GM12878 (cell line): ENCODE results near the gene MTMR3. TPM values are rescaled to one million over a fixed set of nuclear protein-coding genes. Genes with fewer than 3 reads are reported as not detected.

Experiments
- ATAC-seq: fragments of 200-7000 bp; cut with Tn5 transposase; 3 replicates; pipeline ENCODE4 v1.9.1; 2020; ENCODE audit warnings: mild to moderate bottlenecking, moderate library complexity
- BruUV-seq: library from RNA; stranded (reverse); fragments of 400-500 nt; replicated peaks from 2 replicates; lab custom pipeline; 2021; lab: Mats Ljungman, UMichigan
- CTCF ChIA-PET: fragments of 300-600 bp; sonication (Branson Sonifier 250); formaldehyde crosslinking; extraction: SDS; loops from one replicate; lab custom pipeline; 2021; ENCODE audit warnings: inconsistent platforms; lab: Yijun Ruan, JAX
- POLR2A ChIA-PET: fragments of 350-600 bp; formaldehyde crosslinking; extraction: SDS; loops from one replicate; lab custom pipeline; 2021; ENCODE audit warnings: inconsistent platforms; lab: Charles Lee
- RAD21 ChIA-PET: fragments of 300-600 bp; sonication (Branson Sonifier 250); formaldehyde crosslinking; loops from one replicate; lab custom pipeline; 2023; ENCODE audit warnings: antibody characterized with exemption; ENCODE audit not compliant: unreplicated experiment; lab: Charles Lee
- SMC1A ChIA-PET: fragments of 300-600 bp; sonication (Branson Sonifier 250); formaldehyde crosslinking; loops from one replicate; lab custom pipeline; 2023; ENCODE audit not compliant: unreplicated experiment, uncharacterized antibody; lab: Charles Lee
- DNase-seq: peaks from one replicate; pipeline ENCODE4 v3.0.0-alpha.2; 2011; ENCODE audit warnings: low read depth, low spot score
- FAIRE-seq: peaks from 3 replicates; lab custom pipeline; 2011; peaks lifted over from hg19 to GRCh38; lab: Jason Lieb, UNC
- H2AFZ ChIP-seq: 2 replicates; pipeline ENCODE4 v1.6.0; 2011; ENCODE audit warnings: low read depth, low read length, control low read depth; ENCODE audit not compliant: control insufficient read depth
- H3K27ac ChIP-seq: 2 replicates; pipeline ENCODE4 v1.5.1; 2011; ENCODE audit warnings: control low read depth; ENCODE audit not compliant: control insufficient read depth, insufficient read depth
- H3K27me3 ChIP-seq, 2 experiments: replicated peaks in 1 of 2; 2 replicates each; pipeline versions ENCODE4 v1.6.0 to v1.6.1; 2011; ENCODE audit warnings: low read length in 1 of 2; ENCODE audit not compliant: control insufficient read depth in 2 of 2, insufficient read depth in 2 of 2
- H3K36me3 ChIP-seq, 2 experiments: 2 replicates each; pipeline ENCODE4 v1.5.1; 2011; ENCODE audit warnings: low read length in 1 of 2; ENCODE audit not compliant: control insufficient read depth in 2 of 2, insufficient read depth in 2 of 2
- H3K4me1 ChIP-seq: 2 replicates; pipeline ENCODE4 v1.6.1; 2011; ENCODE audit warnings: mild to moderate bottlenecking, low read length, moderate library complexity, mixed read lengths; ENCODE audit not compliant: control insufficient read depth, insufficient read depth
- H3K4me2 ChIP-seq: 2 replicates; pipeline ENCODE4 v1.6.0; 2011; ENCODE audit warnings: control low read depth; ENCODE audit not compliant: control insufficient read depth, insufficient read depth
- H3K4me3 ChIP-seq: fragments of 200-600 bp; sonication (generic); 2 replicates; pipeline ENCODE4 v1.5.1; 2016
- H3K79me2 ChIP-seq: 2 replicates; pipeline ENCODE4 v1.6.0; 2011; ENCODE audit warnings: low read length; ENCODE audit not compliant: control insufficient read depth, insufficient read depth
- H3K9ac ChIP-seq: 2 replicates; pipeline ENCODE4 v1.8.0; 2011; ENCODE audit warnings: low read length, control low read depth, mixed read lengths; ENCODE audit not compliant: control insufficient read depth, insufficient read depth
- H3K9me3 ChIP-seq: replicated peaks from 3 replicates; pipeline ENCODE4 v1.5.1; 2011; ENCODE audit warnings: mild to moderate bottlenecking, low read length; ENCODE audit not compliant: control insufficient read depth, insufficient read depth
- H4K20me1 ChIP-seq: 2 replicates; pipeline ENCODE4 v1.6.0; 2011; ENCODE audit not compliant: control insufficient read depth, insufficient read depth
- CEBPZ ChIP-seq: fragments of 150-350 bp; IDR thresholded peaks from 2 replicates; pipeline ENCODE4 v1.6.1; 2016; ENCODE audit warnings: low read depth, low read length
- HDAC6 ChIP-seq: fragments of 200-600 bp; sonication (generic); IDR thresholded peaks from one replicate; pipeline ENCODE4 v1.8.0; 2017; ENCODE audit warnings: antibody characterized with exemption; ENCODE audit not compliant: unreplicated experiment
- IRF5 ChIP-seq: fragments of 450-650 bp; IDR thresholded peaks from 2 replicates; pipeline ENCODE4 v1.6.1; 2017; ENCODE audit warnings: borderline replicate concordance
- POLR2AphosphoS5 ChIP-seq: IDR thresholded peaks from 2 replicates; pipeline ENCODE4 v1.6.1; 2011; ENCODE audit warnings: mild to moderate bottlenecking, low read length, inconsistent platforms
- RAD21 ChIP-seq: IDR thresholded peaks from 2 replicates; pipeline ENCODE4 v1.6.1; 2011; ENCODE audit warnings: mild to moderate bottlenecking, low read depth, low read length, moderate library complexity; ENCODE audit not compliant: insufficient read depth
- RELB ChIP-seq: fragments of 450-650 bp; IDR thresholded peaks from 2 replicates; pipeline ENCODE4 v1.6.1; 2017; ENCODE audit warnings: low read depth, mild to moderate bottlenecking, moderate library complexity
- SMAD5 ChIP-seq: IDR thresholded peaks from 2 replicates; pipeline ENCODE4 v1.6.1; 2016; ENCODE audit warnings: antibody characterized with exemption, low read depth
- SP1 ChIP-seq: IDR thresholded peaks from one replicate; pipeline ENCODE4 v1.6.1; 2011; ENCODE audit warnings: low read depth, low read length
- SREBF1 ChIP-seq: IDR thresholded peaks from 2 replicates; pipeline ENCODE4 v1.6.1; 2012; ENCODE audit warnings: mild to moderate bottlenecking, low read length
- TAF1 ChIP-seq: IDR thresholded peaks from 2 replicates; pipeline ENCODE4 v1.6.1; 2011; ENCODE audit warnings: mild to moderate bottlenecking, low read depth, low read length, borderline replicate concordance
- ZBTB4 ChIP-seq: fragments of 450-650 bp; formaldehyde crosslinking; IDR thresholded peaks from 2 replicates; pipeline ENCODE4 v1.4.0; 2022; ENCODE audit warnings: mild to moderate bottlenecking, moderate library complexity
- ZNF207 ChIP-seq: fragments of 450-650 bp; IDR thresholded peaks from 2 replicates; pipeline ENCODE4 v1.6.1; 2014; ENCODE audit warnings: antibody characterized with exemption, mild to moderate bottlenecking, borderline replicate concordance
- ZNF24 ChIP-seq: fragments of 450-650 bp; IDR thresholded peaks from 2 replicates; pipeline ENCODE4 v1.6.1; 2017; ENCODE audit warnings: antibody characterized with exemption, mild to moderate bottlenecking
- WGBS: methylation state at CpG from one replicate; pipeline ENCODE4 v1.1.6; 2016; ENCODE audit warnings: low lambda C conversion rate; ENCODE audit not compliant: insufficient replicate concordance, insufficient coverage; ENCODE audit errors: missing lambda C conversion rate; 5-methylcytosine and 5-hydroxymethylcytosine counted together
- in situ Hi-C: fragments of 300-500 bp; cut with MboI; formaldehyde crosslinking; loops from 9 replicates; pipeline ENCODE4 v1.14.3; 2018; ENCODE audit warnings: mixed read lengths
- intact Hi-C: fragments of 100-400 bp; cut with micrococcal nuclease; formaldehyde crosslinking; loops from one replicate; pipeline ENCODE4 v1.14.2; 2022; ENCODE audit not compliant: unreplicated experiment
- polyA plus RNA-seq, 11 experiments: library from polyadenylated mRNA; depleted of rRNA in 4 of 11; unstranded in 6 of 11; stranded (reverse) in 5 of 11; fragments of >200 nt; fragmentation: Nextera tagmentation in 4 of 11; fragmentation: Illumina TruSeq in 1 of 11; extraction: Ambion mirVana in 4 of 11; extraction: Trizol in 1 of 11; gene quantifications; 1 replicate in 1 of 11; 2 replicates in 10 of 11; pipeline versions ENCODE4 v1.2.1 to v1.2.3, GENCODE V29; 2011 to 2016; ENCODE audit warnings: inconsistent platforms in 2 of 11, missing spikeins in 2 of 11, low read depth in 1 of 11
- total RNA-seq, 4 experiments: library from RNA; depleted of rRNA in 3 of 4; stranded (reverse); fragments of >200 nt in 3 of 4; fragmentation: Illumina TruSeq in 1 of 4; extraction: Trizol in 1 of 4; gene quantifications; 2 replicates each; pipeline versions ENCODE4 v1.2.1 to v1.2.3, GENCODE V29; 2013 to 2021

The MTMR3 gene
- total and polyA plus RNA-seq, 10 of the 15 experiments (the other 5 are each of a cell fraction or from before 2014, with no cell fraction given) = 1.4 to 23.7 (median 10.6) TPM

GRCh38 chr22:30045494-30045887 lies 162.5 kb downstream of the MTMR3 start:
- in situ Hi-C loops = no loop called here
- no peak overlapping the region for H3K4me3 ChIP-seq
- BruUV-seq = no TSS peak
- H4K20me1 ChIP-seq = no peaks in the 10 kb centered on the region
- no peak for ATAC-seq
- 47% methylated on average over 4 of the region's 4 CpGs for WGBS
- no peaks in the 10 kb centered on the region for H3K36me3 ChIP-seq
- no peak for FAIRE-seq
- POLR2A ChIA-PET = no interaction called here
- H3K79me2 ChIP-seq = no peaks in the 10 kb centered on the region
- no peak for DNase-seq
- RAD21 ChIA-PET = no interaction called here
- H3K9ac ChIP-seq = no peak overlapping the region
- intact Hi-C loops = no loop called here
- H2AFZ ChIP-seq = no peak overlapping the region
- SMC1A ChIA-PET = interaction anchor here (1.0 to 2.9 kb wide), 2 partner anchors 31 to 42 kb away, joined by 3 to 12 read pairs; no protein-coding TSS in a partner anchor
- CTCF ChIA-PET = no interaction called here
- H3K4me1 ChIP-seq = no peaks in the 10 kb centered on the region
- no peaks in the 10 kb centered on the region for H3K9me3 ChIP-seq
- no peak for TF ChIP-seq RELB
- no peak for TF ChIP-seq POLR2AphosphoS5
- TF ChIP-seq SMAD5 = no peak
- no peak for TF ChIP-seq ZNF207
- TF ChIP-seq CEBPZ = no peak
- TF ChIP-seq ZBTB4 (CRISPR knock-in tag) = no peak
- TF ChIP-seq RAD21 = no peak
- TF ChIP-seq TAF1 = no peak
- no peak for TF ChIP-seq SREBF1
- no peak for TF ChIP-seq HDAC6
- no peak for TF ChIP-seq SP1
- TF ChIP-seq IRF5 = no peak
- TF ChIP-seq ZNF24 = no peak
- TF ChIP-seq, all 136 proteins: peak for 0
- no peaks in the 10 kb centered on the region for H3K27me3 ChIP-seq
- no peak overlapping the region for H3K27ac ChIP-seq
- H3K4me2 ChIP-seq = no peak overlapping the region
